Transverse colon (tissue), 4 donors: ENCODE results near the gene SLC24A1. TPM values are rescaled to one million over a fixed set of nuclear protein-coding genes. Genes with fewer than 3 reads are reported as not detected.

Experiments used
- DNase-seq: peaks from one replicate; pipeline ENCODE4 v3.0.0-alpha.2; 2019
- H3K27ac ChIP-seq, 4 donors: fragments of 200-600 bp; sonication (generic); 2 replicates each; pipeline ENCODE4 v1.5.1; 2016 to 2018; ENCODE audit warnings: inconsistent platforms in 4 of 4
- H3K27me3 ChIP-seq: fragments of 200-600 bp; sonication (generic); 2 replicates; pipeline ENCODE4 v1.5.1; 2017; ENCODE audit warnings: inconsistent platforms
- H3K36me3 ChIP-seq, 4 donors: fragments of 200-600 bp; sonication (generic); 2 replicates each; pipeline ENCODE4 v1.5.1; 2017 to 2019; ENCODE audit warnings: inconsistent platforms in 4 of 4
- H3K4me1 ChIP-seq, 4 donors: fragments of 200-600 bp; sonication (generic); 2 replicates each; pipeline ENCODE4 v1.5.1; 2017 to 2020; ENCODE audit warnings: inconsistent platforms in 4 of 4
- H3K4me3 ChIP-seq, 4 donors: fragments of 200-600 bp; sonication (generic); 1 replicate in 1 of 4; 2 replicates in 3 of 4; pipeline versions ENCODE4 v1.5.1 to v1.6.1; 2017 to 2019; ENCODE audit warnings: inconsistent platforms in 4 of 4
- H3K9me3 ChIP-seq, 2 donors: fragments of 200-600 bp; sonication (generic); 2 replicates each; pipeline ENCODE4 v1.5.1; 2017 to 2019; ENCODE audit warnings: inconsistent platforms in 2 of 2
- EP300 ChIP-seq: sonication (generic); formaldehyde crosslinking; IDR thresholded peaks from one replicate; pipeline ENCODE4 v1.6.1; 2017; ENCODE audit warnings: antibody characterized with exemption, low read depth
- POLR2A ChIP-seq: fragments of 450-650 bp; IDR thresholded peaks from one replicate; pipeline ENCODE4 v1.6.1; 2016; ENCODE audit warnings: antibody characterized with exemption, mild to moderate bottlenecking, moderate library complexity
- POLR2AphosphoS5 ChIP-seq, 3 donors: sonication (generic); formaldehyde crosslinking; IDR thresholded peaks; one replicate each; pipeline ENCODE4 v1.6.1; 2016; ENCODE audit warnings: antibody characterized with exemption in 3 of 3
- WGBS, 2 donors: methylation state at CpG; one replicate each; pipeline ENCODE4 v1.1.5; 2018; ENCODE audit warnings: low coverage in 1 of 2; 5-methylcytosine and 5-hydroxymethylcytosine counted together
- in situ Hi-C, 4 donors: fragments of 200-750 bp; cut with MboI; loops; one replicate each; pipeline versions ENCODE4 v1.15.0 to v1.15.1; 2017; ENCODE audit warnings: low sequenced_read_pairs in 3 of 4, low pct_ligation_motif_present in 1 of 4, low pct_unique_long_range_greater_than_20kb in 1 of 4
- intact Hi-C: fragments of 100-400 bp; cut with DNase I; formaldehyde crosslinking; loops from one replicate; pipeline ENCODE4 v1.15.1; 2023; ENCODE audit warnings: low total_unique reads
- total RNA-seq, 4 donors: library from RNA; depleted of rRNA; stranded (reverse); fragments of >200 nt; gene quantifications; one replicate each; pipeline ENCODE4 v1.1.0, GENCODE V29; 2016
- TF ChIP-seq, protein P1 (sequence below), 5 experiments: fragments of 200-600 bp in 3 of 5; fragments of 450-650 bp in 2 of 5; sonication (generic) in 3 of 5; IDR thresholded peaks; 1 replicate in 2 of 5; 2 replicates in 3 of 5; pipeline ENCODE4 v1.5.1; 2016 to 2017; ENCODE audit warnings: antibody characterized with exemption in 5 of 5, inconsistent platforms in 3 of 5, mild to moderate bottlenecking in 2 of 5, moderate library complexity in 1 of 5

SLC24A1 gene
- total RNA-seq, 4 donors from 2014 or later = 5.8 to 9.7 (median 5.9) TPM

DNA sequence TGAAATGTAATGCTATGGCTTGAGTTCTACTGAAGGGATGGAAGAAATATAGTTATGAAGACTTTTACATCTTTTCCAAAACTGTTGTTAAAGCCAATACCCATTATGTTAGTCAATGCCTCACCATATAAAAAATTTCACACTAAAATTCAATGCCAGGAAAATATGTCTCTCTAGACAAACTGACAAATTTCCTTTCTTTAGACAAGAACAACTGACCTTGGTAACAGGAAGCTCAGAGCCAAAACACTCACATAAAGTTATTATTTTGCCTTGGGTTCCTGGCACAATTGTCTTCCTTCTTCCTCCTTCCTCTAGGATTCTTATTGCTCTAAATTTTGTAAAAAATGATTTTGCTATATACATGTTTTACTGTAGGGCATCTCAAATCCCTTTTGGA, 37.5 kb upstream of the SLC24A1 start:
- H3K27ac ChIP-seq = no peak overlapping the region
- H3K4me1 ChIP-seq = no peaks in the 10 kb centered on the region
- H3K9me3 ChIP-seq = no peaks in the 10 kb centered on the region
- in situ Hi-C loops = no loop called here
- H3K4me3 ChIP-seq = no peak overlapping the region
- intact Hi-C loops = no loop called here
- DNase-seq = no peak
- peaks cover 0 to 53% (median 18%) of the 10 kb centered on the region in 4 donors for H3K36me3 ChIP-seq
- no peaks in the 10 kb centered on the region for H3K27me3 ChIP-seq
- no peak for TF ChIP-seq POLR2AphosphoS5 (IDR thresholded peaks at IDR 0.05)
- TF ChIP-seq POLR2A = no peak
- TF ChIP-seq, protein P1, sequence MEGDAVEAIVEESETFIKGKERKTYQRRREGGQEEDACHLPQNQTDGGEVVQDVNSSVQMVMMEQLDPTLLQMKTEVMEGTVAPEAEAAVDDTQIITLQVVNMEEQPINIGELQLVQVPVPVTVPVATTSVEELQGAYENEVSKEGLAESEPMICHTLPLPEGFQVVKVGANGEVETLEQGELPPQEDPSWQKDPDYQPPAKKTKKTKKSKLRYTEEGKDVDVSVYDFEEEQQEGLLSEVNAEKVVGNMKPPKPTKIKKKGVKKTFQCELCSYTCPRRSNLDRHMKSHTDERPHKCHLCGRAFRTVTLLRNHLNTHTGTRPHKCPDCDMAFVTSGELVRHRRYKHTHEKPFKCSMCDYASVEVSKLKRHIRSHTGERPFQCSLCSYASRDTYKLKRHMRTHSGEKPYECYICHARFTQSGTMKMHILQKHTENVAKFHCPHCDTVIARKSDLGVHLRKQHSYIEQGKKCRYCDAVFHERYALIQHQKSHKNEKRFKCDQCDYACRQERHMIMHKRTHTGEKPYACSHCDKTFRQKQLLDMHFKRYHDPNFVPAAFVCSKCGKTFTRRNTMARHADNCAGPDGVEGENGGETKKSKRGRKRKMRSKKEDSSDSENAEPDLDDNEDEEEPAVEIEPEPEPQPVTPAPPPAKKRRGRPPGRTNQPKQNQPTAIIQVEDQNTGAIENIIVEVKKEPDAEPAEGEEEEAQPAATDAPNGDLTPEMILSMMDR (IDR thresholded peaks at IDR 0.05) = no peak
- TF ChIP-seq EP300 = no peak

DNA sequence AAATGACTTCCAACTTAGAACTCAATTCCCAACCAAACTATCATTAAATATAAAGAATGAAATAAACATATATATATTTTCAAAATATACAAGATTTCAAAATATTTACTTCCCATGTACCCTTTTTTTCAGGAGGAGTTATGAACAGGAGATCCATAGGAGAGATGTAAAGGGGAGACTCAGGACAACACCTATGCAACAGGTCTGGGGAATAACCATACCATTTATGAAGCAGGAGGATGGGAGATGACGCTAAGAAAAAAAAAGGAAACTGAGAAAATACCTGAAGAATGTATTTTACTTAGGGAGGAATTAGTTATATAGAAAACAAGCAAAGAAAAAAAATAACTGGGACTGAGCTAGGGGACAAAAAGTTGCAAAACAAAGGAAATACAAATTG, 34.6 kb upstream of the SLC24A1 start:
- Histone ChIP-seq H3K27me3 (no peaks in the 10 kb centered on the region), H3K9me3 (no peaks in the 10 kb centered on the region), H3K36me3 (peaks cover 0 to 54% (median 26%) of the 10 kb centered on the region in 4 donors), H3K27ac (no peak overlapping the region), H3K4me3 (no peak overlapping the region), H3K4me1 (no peaks in the 10 kb centered on the region)
- in situ Hi-C loops = no loop called here
- intact Hi-C loops = no loop called here
- TF ChIP-seq POLR2AphosphoS5 (IDR thresholded peaks at IDR 0.05) (no peak), EP300 (no peak), POLR2A (no peak)
- TF ChIP-seq, protein P1 (IDR thresholded peaks at IDR 0.05) = no peak
- 90 to 93% methylated on average over 1 of the region's 1 CpG for WGBS, 2 donors
- no peak for DNase-seq

DNA sequence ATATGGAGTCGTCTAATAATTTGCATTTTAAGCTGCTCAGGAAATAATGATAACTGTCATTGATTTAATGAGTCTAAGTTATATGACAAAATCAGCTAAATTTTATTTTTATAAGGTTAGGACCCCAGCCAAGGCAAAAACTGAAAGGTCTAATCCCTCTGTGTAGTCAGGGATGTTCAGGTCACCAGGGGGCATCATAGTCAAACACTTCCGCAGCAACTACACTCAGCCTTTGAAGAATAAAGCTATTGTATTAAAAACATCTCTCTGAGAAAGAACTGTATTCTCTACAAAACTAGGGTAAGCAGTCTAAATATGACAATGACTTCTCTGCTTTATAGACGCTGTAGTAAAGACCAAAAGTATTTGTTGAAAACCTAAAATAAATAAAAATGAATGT, 25.8 kb upstream of the SLC24A1 start:
- Histone ChIP-seq H3K4me3 (no peak overlapping the region), H3K27ac (no peak overlapping the region), H3K27me3 (no peaks in the 10 kb centered on the region), H3K9me3 (no peaks in the 10 kb centered on the region), H3K4me1 (no peaks in the 10 kb centered on the region), H3K36me3 (peaks cover 0 to 62% (median 25%) of the 10 kb centered on the region in 4 donors)
- DNase-seq = no peak
- intact Hi-C loops = no loop called here
- TF ChIP-seq POLR2A = no peak
- TF ChIP-seq, protein P1 (IDR thresholded peaks at IDR 0.05) = no peak
- 68 to 82% methylated on average over 3 of the region's 3 CpGs for WGBS, 2 donors
- in situ Hi-C loops = no loop called here

DNA sequence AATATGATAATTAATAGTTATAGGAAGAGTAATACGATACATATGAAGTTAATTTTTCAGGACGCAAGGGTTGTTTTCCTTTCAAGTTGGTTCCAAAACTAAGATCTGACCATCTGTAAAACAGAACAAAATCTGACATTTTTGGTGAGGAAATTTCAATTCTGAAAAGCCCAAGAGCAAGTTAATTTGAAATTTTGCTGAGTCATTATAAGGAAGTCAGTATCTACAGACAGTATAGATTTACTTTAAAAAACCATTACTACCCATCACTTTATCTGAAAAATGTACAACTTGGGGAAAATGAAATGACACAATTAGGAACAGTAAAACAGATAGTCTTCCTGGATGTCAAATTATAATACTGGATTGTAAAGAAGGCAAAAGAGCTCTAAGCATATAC, 23.3 kb upstream of the SLC24A1 start:
- TF ChIP-seq, protein P1 (IDR thresholded peaks at IDR 0.05) = no peak
- TF ChIP-seq POLR2A (no peak), EP300 (no peak), POLR2AphosphoS5 (IDR thresholded peaks at IDR 0.05) (no peak)
- Histone ChIP-seq H3K27ac (no peak overlapping the region), H3K4me1 (no peaks in the 10 kb centered on the region), H3K9me3 (no peaks in the 10 kb centered on the region), H3K27me3 (no peaks in the 10 kb centered on the region), H3K4me3 (no peak overlapping the region), H3K36me3 (peaks cover 0 to 58% (median 18%) of the 10 kb centered on the region in 4 donors)
- WGBS, 2 donors = 98 to 100% methylated on average over 2 of the region's 2 CpGs
- no peak for DNase-seq
- intact Hi-C loops = no loop called here
- in situ Hi-C loops = no loop called here
